COR-L47 (cell line): ENCODE measurements around the gene JDP2.
"Not testable (repeated sequence)": the region's sequence is repeated elsewhere in the genome, so short reads cannot be mapped to it uniquely, and the experiment has no call there.

ENCODE experiments used
- DNase-seq: peaks from one replicate; lab custom pipeline; 2025; lab: John Stamatoyannopoulos, UW

JDP2 gene

GRCh38 chr14:75427482-75428229 is at the start of gene JDP2:
TSS of gene JDP2 (plus strand) at chr14:75428022. CDS start at chr14:75437921, 9,899 bp downstream.
- peak; percentile 52 for DNase-seq

GRCh38 chr14:75379246-75379929 is 48.4 kb upstream of the JDP2 start:
- DNase-seq = no peak

- no peak for DNase-seq
Measured at GRCh38 chr14:75379930-75380270, 47.9 kb upstream of the JDP2 start.

GRCh38 chr14:75380656-75381055 is 47.2 kb upstream of the JDP2 start:
- DNase-seq = no peak

GRCh38 chr14:75381642-75382041 is 46.2 kb upstream of the JDP2 start:
- no peak for DNase-seq

GRCh38 chr14:75383219-75383618 is 44.6 kb upstream of the JDP2 start:
- DNase-seq = not testable (repeated sequence)

- DNase-seq = no peak
Measured at GRCh38 chr14:75383721-75384120, 44.1 kb upstream of the JDP2 start.

- DNase-seq = no peak
Measured at GRCh38 chr14:75389679-75390078, 38.1 kb upstream of the JDP2 start.

GRCh38 chr14:75390183-75390582 is 37.6 kb upstream of the JDP2 start:
- no peak for DNase-seq

- no peak for DNase-seq
Measured at GRCh38 chr14:75391953-75392352, 35.9 kb upstream of the JDP2 start.

GRCh38 chr14:75392686-75393641 is 34.9 kb upstream of the JDP2 start:
- DNase-seq = no peak

- DNase-seq = no peak
Measured at GRCh38 chr14:75393794-75394193, 34.0 kb upstream of the JDP2 start.

- DNase-seq = no peak
Measured at GRCh38 chr14:75395862-75396261, 32.0 kb upstream of the JDP2 start.

- DNase-seq = no peak
Measured at GRCh38 chr14:75399321-75399720, 28.5 kb upstream of the JDP2 start.

- peak; percentile 99 for DNase-seq
Measured at GRCh38 chr14:75399843-75400775, 27.7 kb upstream of the JDP2 start.

GRCh38 chr14:75401361-75401760 is 26.5 kb upstream of the JDP2 start:
- no peak for DNase-seq

- no peak for DNase-seq
Measured at GRCh38 chr14:75402867-75403413, 24.9 kb upstream of the JDP2 start.

GRCh38 chr14:75404847-75405246 is 23.0 kb upstream of the JDP2 start:
- DNase-seq = no peak

- DNase-seq = no peak
Measured at GRCh38 chr14:75406102-75406501, 21.7 kb upstream of the JDP2 start.

GRCh38 chr14:75406856-75407255 is 21.0 kb upstream of the JDP2 start:
- DNase-seq = no peak
